GM19025 (cell line): ENCODE measurements around the gene PGBD2.
"Not testable (repeated sequence)": the region's sequence is repeated elsewhere in the genome, so short reads cannot be mapped to it uniquely, and the experiment has no call there.

ENCODE experiments used
- ATAC-seq: cut with Tn5 transposase; IDR thresholded peaks from one replicate; pipeline ENCODE4 v1.9.1; 2021; ENCODE audit warnings: mild to moderate bottlenecking, low read depth, moderate library complexity; ENCODE audit not compliant: unreplicated experiment

PGBD2 gene

DNA sequence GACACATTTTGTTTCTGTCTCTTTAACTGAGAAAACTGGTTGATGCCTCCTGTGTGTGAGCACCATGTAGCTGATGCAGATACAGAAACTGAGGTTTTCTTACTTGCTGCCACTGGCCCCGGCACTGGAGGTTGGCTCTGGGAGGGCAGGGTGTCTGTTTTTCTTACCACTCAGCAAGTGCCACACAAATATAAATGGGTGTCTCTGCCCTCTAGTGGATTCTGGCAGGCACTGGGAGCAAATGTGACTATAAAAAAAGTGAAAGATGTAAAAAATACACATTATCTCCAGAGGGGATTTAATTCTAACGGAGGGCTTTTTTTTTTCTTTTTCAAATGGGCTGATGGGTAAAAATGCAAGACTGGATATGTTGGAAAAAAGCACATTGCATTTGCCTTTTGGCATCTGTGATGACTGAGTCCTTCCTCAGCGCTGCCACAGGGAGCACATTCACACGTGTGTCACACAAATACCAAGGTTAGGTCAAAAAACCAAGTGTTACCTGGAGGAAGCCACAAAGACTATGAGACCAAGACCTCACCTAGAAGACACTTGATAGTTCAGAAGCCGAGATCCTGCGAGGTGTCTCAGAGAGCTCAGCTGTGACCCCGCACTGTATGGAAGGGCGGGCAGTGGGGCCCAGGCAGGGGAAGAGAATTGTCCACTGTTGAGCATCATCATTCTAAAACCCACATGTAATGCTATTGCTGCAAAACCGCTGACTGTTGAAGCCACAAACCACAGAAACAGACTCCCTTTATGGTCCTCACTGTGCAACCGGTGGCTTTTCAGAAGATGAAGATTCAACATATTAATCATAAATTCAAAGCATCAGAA lies 18.9 kb downstream of the PGBD2 start:
- no peak for ATAC-seq

DNA sequence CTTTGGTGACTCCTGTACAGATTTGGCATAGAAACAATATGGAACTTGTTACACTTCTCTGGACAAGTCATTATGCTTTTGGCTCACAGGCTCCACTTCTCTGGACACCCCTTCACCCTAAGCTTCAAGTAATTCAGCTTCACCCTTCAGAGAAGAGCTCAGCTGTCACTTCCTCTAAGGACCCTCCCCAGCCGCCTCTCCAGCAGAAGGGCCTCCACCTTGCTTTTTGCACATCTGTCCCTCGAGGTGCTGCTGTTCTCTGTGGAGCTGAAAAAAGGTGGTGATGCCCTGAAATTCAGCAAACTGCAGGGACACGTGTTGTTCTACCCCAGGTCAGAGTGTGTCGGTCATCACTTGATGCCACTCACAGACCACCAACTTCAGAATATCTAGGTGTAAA lies 19.8 kb downstream of the PGBD2 start:
- ATAC-seq, result not testable (repeated sequence)

DNA sequence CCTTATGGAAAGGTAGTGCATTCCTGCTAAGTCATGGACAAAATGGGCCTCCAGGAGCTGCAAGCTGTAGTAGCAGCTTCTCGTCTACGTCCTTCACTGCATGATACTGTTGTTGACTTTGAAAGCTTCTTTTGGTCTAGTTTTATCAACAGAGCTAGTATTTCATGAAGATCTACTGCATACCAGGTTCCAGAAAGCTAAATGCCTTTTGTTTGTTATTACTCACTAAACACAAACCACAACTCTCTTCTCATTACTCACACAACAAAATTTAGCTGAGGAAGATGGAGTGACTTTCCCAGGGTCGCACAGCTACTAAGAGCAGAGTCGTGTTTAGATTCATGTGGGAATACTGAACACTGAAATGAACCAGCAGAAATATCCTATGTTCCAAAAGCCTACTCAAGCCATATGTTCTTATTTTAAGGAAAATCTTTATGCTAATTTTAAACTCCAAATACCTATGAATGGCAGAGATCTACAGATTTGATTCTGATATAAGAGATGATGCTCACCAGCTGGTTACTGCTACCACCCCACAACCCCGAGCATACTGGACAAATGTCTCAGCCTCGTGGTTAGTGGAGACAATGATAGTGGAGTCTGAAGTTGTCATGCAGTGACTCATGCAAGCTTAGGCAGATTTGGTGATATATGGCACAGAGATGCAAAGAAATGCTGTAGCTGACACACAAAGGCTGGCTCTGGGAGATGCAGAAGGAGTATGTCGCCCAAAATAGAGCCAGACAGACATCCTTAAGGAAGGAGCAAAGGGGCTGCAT lies 20.6 kb downstream of the PGBD2 start:
- ATAC-seq, result no peak

DNA sequence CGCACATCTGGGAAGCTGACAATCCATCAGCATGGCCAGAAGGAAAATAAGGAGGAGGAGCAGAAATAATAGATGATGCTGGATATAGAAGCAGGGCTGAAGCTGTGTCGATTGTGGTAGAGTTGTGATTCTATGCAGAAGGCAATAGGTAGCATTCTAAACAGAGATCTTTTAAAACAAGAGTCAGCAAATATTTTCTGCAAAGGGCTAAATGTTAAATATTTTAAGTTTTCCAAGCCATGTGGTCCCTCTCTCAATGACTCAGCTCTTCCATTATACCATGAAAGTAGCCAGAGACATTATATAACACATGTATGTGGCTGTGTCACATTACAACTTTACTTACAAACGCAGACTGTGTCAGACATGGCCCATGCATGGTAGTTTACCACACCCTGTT lies 21.2 kb downstream of the PGBD2 start:
- ATAC-seq, result not testable (repeated sequence)

- not testable (repeated sequence) for ATAC-seq
Measured at GRCh38 chr1:248928122-248928521, 22.1 kb downstream of the PGBD2 start.

DNA sequence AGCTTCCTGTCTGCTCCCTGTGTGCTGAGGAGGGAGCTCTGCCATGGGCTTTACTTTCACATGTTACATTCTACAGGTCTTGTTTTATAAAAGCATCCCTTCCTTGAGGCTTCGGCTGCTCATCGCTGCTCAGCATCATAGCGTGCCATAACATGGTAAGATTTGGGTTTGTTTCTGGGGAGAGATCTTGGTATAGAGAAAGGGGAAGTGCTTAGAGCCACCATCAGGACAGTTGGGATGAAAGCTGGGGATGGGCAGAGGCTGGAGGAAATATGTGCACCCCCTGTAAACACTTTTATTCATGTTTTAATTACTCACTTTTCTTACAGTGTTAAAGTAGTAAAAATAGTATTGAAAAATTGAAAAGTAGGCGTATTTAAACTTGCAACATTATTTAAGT lies 24.0 kb downstream of the PGBD2 start:
- not testable (repeated sequence) for ATAC-seq

- not testable (repeated sequence) for ATAC-seq
Measured at GRCh38 chr1:248938173-248938809, 32.3 kb downstream of the PGBD2 start.

- not testable (repeated sequence) for ATAC-seq
Measured at GRCh38 chr1:248944134-248944999, 38.3 kb downstream of the PGBD2 start.

GRCh38 chr1:248945000-248945423 lies 39.0 kb downstream of the PGBD2 start:
- ATAC-seq, result not testable (repeated sequence)

GRCh38 chr1:248945453-248945852 lies 39.4 kb downstream of the PGBD2 start:
- not testable (repeated sequence) for ATAC-seq

DNA sequence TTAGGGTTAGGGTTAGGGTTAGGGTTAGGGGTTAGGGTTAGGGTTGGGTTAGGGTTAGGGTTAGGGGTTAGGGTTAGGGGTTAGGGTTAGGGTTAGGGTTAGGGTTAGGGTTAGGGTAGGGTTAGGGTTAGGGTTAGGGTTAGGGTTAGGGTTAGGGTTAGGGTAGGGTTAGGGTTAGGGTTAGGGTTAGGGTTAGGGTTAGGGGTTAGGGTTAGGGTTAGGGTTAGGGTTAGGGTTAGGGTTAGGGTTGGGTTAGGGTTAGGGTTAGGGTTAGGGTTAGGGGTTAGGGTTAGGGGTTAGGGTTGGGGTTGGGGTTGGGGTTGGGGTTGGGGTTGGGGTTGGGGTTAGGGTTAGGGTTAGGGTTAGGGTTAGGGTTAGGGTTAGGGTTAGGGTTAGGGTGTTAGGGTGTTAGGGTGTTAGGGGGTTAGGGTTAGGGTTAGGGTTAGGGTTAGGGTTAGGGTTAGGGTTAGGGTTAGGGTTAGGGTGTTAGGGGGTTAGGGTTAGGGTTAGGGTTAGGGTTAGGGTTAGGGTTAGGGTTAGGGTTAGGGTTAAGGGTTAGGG lies 39.9 kb downstream of the PGBD2 start:
- ATAC-seq, result not testable (repeated sequence)
